ENCODE data around the gene KCP.

Gene KCP

DNA sequence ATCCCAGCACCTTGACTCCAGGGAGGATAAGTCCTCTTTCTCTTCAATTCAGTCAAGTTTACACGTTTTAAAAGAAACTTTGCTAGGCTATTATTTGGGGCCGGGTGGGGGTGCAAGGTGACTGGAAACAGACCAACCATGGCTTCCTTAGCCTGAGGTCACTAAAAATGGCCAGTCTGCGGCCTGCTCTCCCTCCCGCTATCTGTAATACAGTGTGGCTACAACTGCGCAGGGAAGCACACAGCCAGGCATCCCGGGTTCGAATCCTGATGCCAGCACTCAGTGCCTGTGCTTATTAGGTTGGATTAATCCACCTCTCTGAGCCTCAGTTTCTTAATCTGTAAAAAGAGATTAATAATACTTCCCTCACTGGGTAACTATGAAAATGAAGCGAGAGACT, 28.4 kb downstream of the KCP start:
- DNase-seq (ENCODE audit: low spot score): no peak
- no peak overlapping the region for H3K27ac ChIP-seq
- TF ChIP-seq, protein P1, sequence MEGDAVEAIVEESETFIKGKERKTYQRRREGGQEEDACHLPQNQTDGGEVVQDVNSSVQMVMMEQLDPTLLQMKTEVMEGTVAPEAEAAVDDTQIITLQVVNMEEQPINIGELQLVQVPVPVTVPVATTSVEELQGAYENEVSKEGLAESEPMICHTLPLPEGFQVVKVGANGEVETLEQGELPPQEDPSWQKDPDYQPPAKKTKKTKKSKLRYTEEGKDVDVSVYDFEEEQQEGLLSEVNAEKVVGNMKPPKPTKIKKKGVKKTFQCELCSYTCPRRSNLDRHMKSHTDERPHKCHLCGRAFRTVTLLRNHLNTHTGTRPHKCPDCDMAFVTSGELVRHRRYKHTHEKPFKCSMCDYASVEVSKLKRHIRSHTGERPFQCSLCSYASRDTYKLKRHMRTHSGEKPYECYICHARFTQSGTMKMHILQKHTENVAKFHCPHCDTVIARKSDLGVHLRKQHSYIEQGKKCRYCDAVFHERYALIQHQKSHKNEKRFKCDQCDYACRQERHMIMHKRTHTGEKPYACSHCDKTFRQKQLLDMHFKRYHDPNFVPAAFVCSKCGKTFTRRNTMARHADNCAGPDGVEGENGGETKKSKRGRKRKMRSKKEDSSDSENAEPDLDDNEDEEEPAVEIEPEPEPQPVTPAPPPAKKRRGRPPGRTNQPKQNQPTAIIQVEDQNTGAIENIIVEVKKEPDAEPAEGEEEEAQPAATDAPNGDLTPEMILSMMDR (conservative IDR thresholded peaks at IDR 0.05; ENCODE audit: low read depth): no peak
- ChIA-PET CTCF (no interaction called here), POLR2A (ENCODE audit: low non-redundant PET) (no interaction called here)

DNA sequence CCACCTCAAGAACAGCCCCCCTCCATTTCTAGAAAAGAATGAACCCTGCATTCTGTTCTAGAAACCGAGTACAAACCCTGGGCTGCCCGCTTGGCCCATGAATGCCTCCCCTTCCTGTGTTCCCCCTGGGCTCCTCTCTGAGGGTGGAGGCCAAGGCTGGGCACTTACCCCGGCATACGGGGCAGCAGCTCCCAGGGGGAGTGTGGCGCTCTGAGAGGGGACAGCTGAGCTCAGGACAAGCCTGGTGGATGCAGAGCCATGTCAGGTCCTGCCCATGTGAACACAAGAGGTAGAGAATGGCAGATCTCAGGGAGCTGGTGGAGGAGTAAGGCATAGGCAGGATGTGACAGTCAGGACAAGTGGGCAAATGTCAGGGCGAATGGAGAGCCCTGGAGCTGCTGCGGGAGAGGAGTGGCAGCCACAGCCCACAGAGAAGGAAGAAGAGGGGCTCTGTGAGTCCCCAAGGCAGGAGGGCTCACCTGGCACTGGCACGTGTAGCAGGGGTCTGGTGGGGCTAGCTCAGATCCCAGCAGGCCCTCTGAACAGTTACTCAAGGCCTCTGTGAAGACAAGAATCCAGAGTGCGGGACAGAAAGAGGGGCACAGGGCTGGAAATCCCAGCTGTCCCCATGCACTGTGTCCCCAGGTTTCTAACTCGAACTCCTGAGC, 28.9 kb downstream of the KCP start:
- CTCF ChIA-PET: interaction anchor here (0.7 kb wide), 1 partner anchor 210 kb away, joined by 4 read pairs; no protein-coding TSS in a partner anchor
- POLR2A ChIA-PET (ENCODE audit: low non-redundant PET): no interaction called here
- TF ChIP-seq, protein P1 (conservative IDR thresholded peaks at IDR 0.05; ENCODE audit: low read depth): no peak
- H3K27ac ChIP-seq: no peak overlapping the region
- DNase-seq (ENCODE audit: low spot score): no peak

DNA sequence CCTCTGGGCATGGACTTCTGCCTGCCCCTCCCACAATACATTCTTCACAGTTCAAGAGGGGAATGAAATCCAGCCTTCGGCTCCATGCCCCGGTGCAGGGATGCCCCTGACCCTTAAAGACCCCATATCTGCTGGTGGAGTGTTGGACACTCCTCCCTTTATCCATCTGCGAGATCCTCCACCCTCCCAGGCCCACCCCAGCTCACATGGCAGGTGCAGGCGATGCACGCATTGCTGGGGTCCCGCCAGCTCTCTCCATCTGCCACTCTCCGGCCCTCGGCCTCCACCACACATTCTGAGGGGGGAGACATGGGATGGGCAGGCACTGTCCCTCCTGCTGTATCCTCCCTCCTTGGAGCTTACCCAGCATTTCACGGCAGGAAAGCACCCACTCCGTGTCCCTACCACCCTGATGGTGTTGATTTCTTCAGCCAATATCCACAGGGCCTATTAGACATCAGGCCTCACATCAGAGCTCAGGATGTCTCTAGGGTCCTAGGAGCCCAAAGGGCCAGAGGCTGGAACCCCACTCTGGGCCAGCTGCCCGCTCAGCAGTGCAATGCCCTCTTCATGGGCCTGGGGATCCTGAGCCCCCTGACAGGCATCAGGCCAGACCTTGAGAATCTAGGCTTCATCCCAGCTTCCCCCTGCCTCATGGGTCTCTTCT, 29.6 kb downstream of the KCP start:
- DNase-seq (ENCODE audit: low spot score): no peak
- POLR2A ChIA-PET (ENCODE audit: low non-redundant PET): no interaction called here
- CTCF ChIA-PET: interaction anchor here (0.6 to 1.0 kb wide), 4 partner anchors 17 to 210 kb away, joined by 3 to 4 read pairs (median 4); no protein-coding TSS in a partner anchor
- H3K27ac ChIP-seq: no peak overlapping the region
- TF ChIP-seq, protein P1 (conservative IDR thresholded peaks at IDR 0.05; ENCODE audit: low read depth): no peak

DNA sequence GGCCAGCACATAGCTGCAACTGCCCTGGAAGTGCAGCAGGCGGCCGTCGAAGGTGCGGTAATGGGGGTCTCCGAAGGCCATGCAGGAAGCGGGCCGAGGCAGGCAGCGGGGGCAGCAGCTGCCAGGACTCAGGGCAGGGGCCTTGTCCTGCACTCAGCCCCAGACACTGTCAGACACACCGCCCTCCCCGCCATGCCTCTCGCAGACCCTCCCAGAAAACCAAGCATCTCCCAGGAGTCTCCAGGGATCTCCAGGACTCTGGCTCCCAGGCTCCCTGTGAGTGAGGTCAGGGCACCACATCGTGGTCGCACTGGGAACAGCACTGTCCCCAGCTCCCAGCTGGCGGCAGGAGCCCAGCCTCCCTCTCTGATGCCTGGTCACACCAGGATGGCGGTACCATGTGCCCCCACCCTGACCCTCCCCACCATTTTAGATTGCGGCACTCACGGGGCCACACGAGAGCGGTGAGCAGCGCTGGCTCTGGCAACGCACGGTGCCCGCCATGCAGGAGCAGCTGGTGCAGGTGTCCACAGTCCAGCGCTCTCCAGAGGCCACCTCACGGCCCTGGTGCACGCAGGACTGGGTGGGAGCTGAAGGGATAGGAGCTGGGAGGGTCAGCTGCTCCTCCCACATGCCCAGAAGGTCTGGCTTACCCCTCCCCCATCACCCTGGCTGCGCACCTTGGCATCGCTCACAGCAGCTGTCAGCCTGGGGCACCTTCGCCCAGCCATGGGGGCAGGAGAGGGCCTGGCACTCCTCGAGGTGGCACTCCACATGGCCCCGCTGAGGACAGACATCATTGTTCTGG, 30.4 kb downstream of the KCP start:
- H3K27ac ChIP-seq: no peak overlapping the region
- ChIA-PET POLR2A (ENCODE audit: low non-redundant PET) (no interaction called here), CTCF (interaction anchor here (0.6 to 1.0 kb wide), 4 partner anchors 16 to 196 kb away, joined by 3 to 10 read pairs (median 4); no protein-coding TSS in a partner anchor)
- TF ChIP-seq, protein P1 (conservative IDR thresholded peaks at IDR 0.05; ENCODE audit: low read depth): peak; percentile 83
- DNase-seq (ENCODE audit: low spot score): peak; percentile 55

DNA sequence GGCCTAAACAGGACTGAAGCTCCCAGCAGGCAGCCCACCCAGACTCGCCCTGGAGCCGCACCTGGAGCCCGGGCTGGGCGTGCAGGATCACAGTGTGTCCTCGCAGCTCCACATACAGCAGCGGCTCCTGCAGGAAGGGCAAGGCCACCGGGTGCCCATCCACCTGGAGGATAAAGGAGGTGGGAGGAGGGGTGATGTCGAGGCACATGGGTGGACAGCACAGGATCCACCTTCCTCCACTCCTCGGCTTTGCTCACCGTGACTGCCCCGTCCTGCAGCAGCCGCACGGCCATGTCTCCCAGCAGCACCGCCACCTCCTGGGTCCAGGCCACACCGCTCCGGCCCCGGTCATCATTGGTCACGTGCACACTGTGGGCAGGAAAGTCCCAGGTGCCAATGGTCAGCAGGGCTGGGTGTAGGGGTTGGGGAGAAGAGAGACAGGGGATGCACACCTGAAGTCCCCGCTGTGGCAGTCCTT, 31.0 kb downstream of the KCP start:
- ChIA-PET CTCF (interaction anchor here (1.0 kb wide), 2 partner anchors 15 to 182 kb away, joined by 3 to 4 read pairs; no protein-coding TSS in a partner anchor), POLR2A (ENCODE audit: low non-redundant PET) (no interaction called here)
- TF ChIP-seq, protein P1 (conservative IDR thresholded peaks at IDR 0.05; ENCODE audit: low read depth): no peak

More for the DNA sequence above, 31.0 kb downstream of the KCP start:
- DNase-seq (ENCODE audit: low spot score): no peak
- H3K27ac ChIP-seq: no peak overlapping the region
